ENCODE measurements around the gene AVPR2. TPM values are rescaled to one million over a fixed set of nuclear protein-coding genes. Genes with fewer than 3 reads are reported as not detected.

The AVPR2 gene
- total RNA-seq, 5 donors from 2014 or later (not counting 1 experiment from before 2014, with no cell fraction given): not detected

- no peak overlapping the region for H3K27ac Mint-ChIP-seq
- H3K27me3 Mint-ChIP-seq: peaks cover 26 to 29% of the 10 kb centered on the region in 2 donors
- peaks cover 4 to 17% (median 5%) of the 10 kb centered on the region in 3 donors for H3K4me1 Mint-ChIP-seq
- ChIA-PET POLR2A (no interaction called here), CTCF (no interaction called here)
- Histone ChIP-seq H3K36me3 (ENCODE audit: control insufficient read depth in 2 of 2, extremely low read depth in 1 of 2, insufficient read depth in 1 of 2, low read length in 1 of 2) (no peaks in the 10 kb centered on the region), H3K27me3 (replicated peaks in 1 of 2; ENCODE audit: control insufficient read depth in 2 of 2, extremely low read depth in 1 of 2, insufficient read depth in 2 of 2, low read length in 1 of 2) (peaks cover 0 to 77% of the 10 kb centered on the region in 2 experiments), H3K9me3 (no peaks in the 10 kb centered on the region), H3K4me1 (ENCODE audit: control insufficient read depth in 1 of 2, extremely low read depth in 1 of 2, insufficient read depth in 2 of 2, low read length in 2 of 2) (peaks cover 0 to 26% of the 10 kb centered on the region in 2 experiments), H3K27ac (ENCODE audit: low read length) (no peak overlapping the region), H3K4me3 (ENCODE audit: control insufficient read depth in 1 of 2, extremely low read depth in 1 of 2, low read length in 1 of 2) (no peak overlapping the region)
- DNase-seq: no peak
- H3K4me3 Mint-ChIP-seq: peak overlapping the region in 1 of 3 donors; percentile 54
- no peaks in the 10 kb centered on the region for H3K36me3 Mint-ChIP-seq
- no peaks in the 10 kb centered on the region for H3K9me3 Mint-ChIP-seq
- ATAC-seq (replicated peaks in 1 of 4): no peak
- WGBS (ENCODE audit: insufficient coverage): 33% methylated on average over 2 of the region's 13 CpGs
Observed at GRCh38 chrX:153884136-153884535, 20.3 kb upstream of the AVPR2 start.

DNA sequence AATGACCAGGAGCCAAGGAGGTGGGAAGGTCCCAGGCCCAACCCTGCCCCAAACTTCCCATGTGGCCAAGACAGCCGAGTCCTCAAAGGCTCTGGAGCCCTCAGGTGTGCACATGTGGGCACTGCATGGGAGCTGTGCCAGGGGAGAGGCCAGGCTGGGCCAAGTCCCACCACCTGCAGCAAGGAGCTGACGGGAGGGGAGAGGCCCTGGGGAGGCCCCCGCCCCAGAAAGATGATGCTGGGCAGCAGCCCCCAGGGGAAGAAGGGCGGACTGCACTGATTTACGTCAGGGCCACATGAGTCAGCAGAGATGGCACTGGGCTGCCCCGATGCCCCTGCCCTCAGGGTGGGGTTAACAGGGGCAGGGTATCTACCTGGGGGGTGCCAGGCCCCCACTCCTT lies 19.9 kb upstream of the AVPR2 start:
- ChIA-PET CTCF (no interaction called here), POLR2A (no interaction called here)
- Histone ChIP-seq H3K27ac (ENCODE audit: low read length) (no peak overlapping the region), H3K4me1 (ENCODE audit: control insufficient read depth in 1 of 2, extremely low read depth in 1 of 2, insufficient read depth in 2 of 2, low read length in 2 of 2) (peaks cover 0 to 22% of the 10 kb centered on the region in 2 experiments), H3K27me3 (replicated peaks in 1 of 2; ENCODE audit: control insufficient read depth in 2 of 2, extremely low read depth in 1 of 2, insufficient read depth in 2 of 2, low read length in 1 of 2) (peaks cover 0 to 72% of the 10 kb centered on the region in 2 experiments), H3K36me3 (ENCODE audit: control insufficient read depth in 2 of 2, extremely low read depth in 1 of 2, insufficient read depth in 1 of 2, low read length in 1 of 2) (no peaks in the 10 kb centered on the region), H3K9me3 (no peaks in the 10 kb centered on the region), H3K4me3 (ENCODE audit: control insufficient read depth in 1 of 2, extremely low read depth in 1 of 2, low read length in 1 of 2) (no peak overlapping the region)
- WGBS (ENCODE audit: insufficient coverage): 56% methylated on average over 3 of the region's 6 CpGs
- Mint-ChIP-seq H3K27ac (no peak overlapping the region), H3K9me3 (no peaks in the 10 kb centered on the region), H3K4me3 (peak overlapping the region in 1 of 3 donors; percentile 54), H3K4me1 (peaks cover 0 to 13% (median 3%) of the 10 kb centered on the region in 3 donors), H3K27me3 (peaks cover 23 to 28% of the 10 kb centered on the region in 2 donors), H3K36me3 (no peaks in the 10 kb centered on the region)
- DNase-seq: no peak
- no peak for ATAC-seq (replicated peaks in 1 of 4)

GRCh38 chrX:153885208-153885787 lies 19.2 kb upstream of the AVPR2 start:
- DNase-seq (no peak), ATAC-seq (replicated peaks in 1 of 4) (peak in 3 of 4 experiments; percentile 36 to 57 (median 38))
- Mint-ChIP-seq H3K36me3 (no peaks in the 10 kb centered on the region), H3K27me3 (peaks cover 23 to 26% of the 10 kb centered on the region in 2 donors), H3K27ac (no peak overlapping the region), H3K4me3 (peak overlapping the region; percentile 21 to 54 (median 53)), H3K4me1 (peaks cover 0 to 13% (median 3%) of the 10 kb centered on the region in 3 donors), H3K9me3 (no peaks in the 10 kb centered on the region)
- ChIA-PET POLR2A (no interaction called here), CTCF (no interaction called here)
- peak overlapping the region in 1 of 2 donors; percentile 19 for H3K4me3 ChIP-seq (ENCODE audit: control insufficient read depth in 1 of 2, extremely low read depth in 1 of 2, low read length in 1 of 2)
- WGBS (ENCODE audit: insufficient coverage): 0% methylated on average over 8 of the region's 32 CpGs
- no peaks in the 10 kb centered on the region for H3K9me3 ChIP-seq
- H3K4me1 ChIP-seq (ENCODE audit: control insufficient read depth in 1 of 2, extremely low read depth in 1 of 2, insufficient read depth in 2 of 2, low read length in 2 of 2): peaks cover 0 to 22% of the 10 kb centered on the region in 2 experiments
- H3K36me3 ChIP-seq (ENCODE audit: control insufficient read depth in 2 of 2, extremely low read depth in 1 of 2, insufficient read depth in 1 of 2, low read length in 1 of 2): no peaks in the 10 kb centered on the region
- peaks cover 0 to 65% of the 10 kb centered on the region in 2 experiments for H3K27me3 ChIP-seq (replicated peaks in 1 of 2; ENCODE audit: control insufficient read depth in 2 of 2, extremely low read depth in 1 of 2, insufficient read depth in 2 of 2, low read length in 1 of 2)
- H3K27ac ChIP-seq (ENCODE audit: low read length): no peak overlapping the region

DNA sequence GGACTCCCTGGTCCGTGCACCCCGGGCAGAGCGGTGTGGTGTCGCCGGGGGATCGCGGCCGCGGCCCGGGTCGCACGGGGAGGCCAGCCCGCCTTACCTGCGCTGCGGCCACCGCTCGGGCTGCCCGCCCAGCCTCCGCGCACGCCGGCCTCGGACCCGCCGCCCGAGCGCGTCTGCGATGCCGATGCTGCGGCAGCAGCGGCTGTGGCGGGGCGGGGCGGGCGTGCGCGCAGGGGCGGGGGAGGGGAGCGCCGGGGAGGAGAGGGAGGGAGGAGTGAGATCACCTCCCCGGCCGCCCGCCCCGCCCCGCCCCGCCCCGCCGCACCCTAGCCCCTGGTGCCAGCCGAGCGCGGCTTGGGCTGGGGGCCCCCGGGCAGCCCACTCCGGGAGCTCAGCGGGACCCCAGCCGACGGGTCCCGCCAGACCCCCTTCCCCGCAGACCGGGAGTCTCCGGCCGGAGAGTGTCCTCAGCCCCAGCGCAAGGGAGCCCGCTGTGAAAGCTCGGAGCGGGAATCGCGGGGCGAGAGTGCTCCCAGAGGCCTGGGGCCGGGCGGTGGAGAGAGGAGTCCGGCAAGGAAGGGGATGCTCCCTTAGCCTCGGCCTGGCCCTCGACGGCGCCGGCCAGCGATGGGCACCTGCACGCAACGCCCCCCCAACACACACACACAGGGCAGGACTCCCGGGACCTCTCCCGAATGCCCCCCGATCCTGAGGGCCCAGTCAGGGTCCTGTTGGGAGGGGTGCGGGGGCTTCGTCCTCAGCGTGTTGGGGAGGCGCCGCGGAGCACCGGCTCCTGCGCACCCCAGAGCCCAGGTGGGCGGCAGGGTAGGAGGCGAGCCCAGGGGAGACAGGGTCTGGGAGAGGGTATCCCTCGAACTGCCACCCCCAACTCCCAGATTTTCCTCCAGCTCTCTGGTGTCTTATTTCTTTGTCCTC lies 18.2 kb upstream of the AVPR2 start, which contains the start of gene L1CAM:
L1CAM (minus strand) TSS at position 206 of the 936 bp plus-strand sequence. CDS start 10,337 bp downstream, outside the sequence.
- no peak within 1 kb of the TSS for H3K27ac Mint-ChIP-seq
- peak in 6 of 35 experiments; percentile 15 to 44 (median 24) for DNase-seq
- peaks cover 23 to 26% of the 10 kb centered on the region in 2 donors for H3K27me3 Mint-ChIP-seq
- ChIA-PET CTCF (no interaction called here), POLR2A (no interaction called here)
- no peaks in the 10 kb centered on the region for H3K9me3 Mint-ChIP-seq
- 0% methylated on average over 17 of the region's 94 CpGs for WGBS (ENCODE audit: insufficient coverage)
- Histone ChIP-seq H3K9me3 (no peaks in the 10 kb centered on the region), H3K36me3 (ENCODE audit: control insufficient read depth in 2 of 2, extremely low read depth in 1 of 2, insufficient read depth in 1 of 2, low read length in 1 of 2) (no peaks in the 10 kb centered on the region), H3K27ac (ENCODE audit: low read length) (no peak within 1 kb of the TSS), H3K4me1 (ENCODE audit: control insufficient read depth in 1 of 2, extremely low read depth in 1 of 2, insufficient read depth in 2 of 2, low read length in 2 of 2) (peaks cover 0 to 22% of the 10 kb centered on the region in 2 experiments), H3K4me3 (ENCODE audit: control insufficient read depth in 1 of 2, extremely low read depth in 1 of 2, low read length in 1 of 2) (peak within 1 kb of the TSS in 1 of 2 donors; percentile 19), H3K27me3 (replicated peaks in 1 of 2; ENCODE audit: control insufficient read depth in 2 of 2, extremely low read depth in 1 of 2, insufficient read depth in 2 of 2, low read length in 1 of 2) (peaks cover 0 to 58% of the 10 kb centered on the region in 2 experiments)
- H3K36me3 Mint-ChIP-seq: no peaks in the 10 kb centered on the region
- ATAC-seq (replicated peaks in 1 of 4): peak; percentile 28 to 67 (median 53)
- peak within 1 kb of the TSS; percentile 21 to 54 (median 53) for H3K4me3 Mint-ChIP-seq
- peaks cover 0 to 13% (median 3%) of the 10 kb centered on the region in 3 donors for H3K4me1 Mint-ChIP-seq

- no peak overlapping the region for H3K4me3 ChIP-seq (ENCODE audit: control insufficient read depth in 1 of 2, extremely low read depth in 1 of 2, low read length in 1 of 2)
- Mint-ChIP-seq H3K27me3 (peaks cover 24 to 26% of the 10 kb centered on the region in 2 donors), H3K4me3 (peak overlapping the region in 1 of 3 donors; percentile 45), H3K36me3 (no peaks in the 10 kb centered on the region), H3K27ac (no peak overlapping the region), H3K9me3 (no peaks in the 10 kb centered on the region), H3K4me1 (peaks cover 0 to 13% (median 3%) of the 10 kb centered on the region in 3 donors)
- no peaks in the 10 kb centered on the region for H3K36me3 ChIP-seq (ENCODE audit: control insufficient read depth in 2 of 2, extremely low read depth in 1 of 2, insufficient read depth in 1 of 2, low read length in 1 of 2)
- ChIA-PET CTCF (no interaction called here), POLR2A (no interaction called here)
- H3K27me3 ChIP-seq (replicated peaks in 1 of 2; ENCODE audit: control insufficient read depth in 2 of 2, extremely low read depth in 1 of 2, insufficient read depth in 2 of 2, low read length in 1 of 2): peaks cover 0 to 51% of the 10 kb centered on the region in 2 experiments
- no peak overlapping the region for H3K27ac ChIP-seq (ENCODE audit: low read length)
- H3K9me3 ChIP-seq: no peaks in the 10 kb centered on the region
- WGBS (ENCODE audit: insufficient coverage): no CpG with 5 or more reads among the region's 13 CpGs
- DNase-seq (no peak), ATAC-seq (replicated peaks in 1 of 4) (no peak)
- peaks cover 0 to 22% of the 10 kb centered on the region in 2 experiments for H3K4me1 ChIP-seq (ENCODE audit: control insufficient read depth in 1 of 2, extremely low read depth in 1 of 2, insufficient read depth in 2 of 2, low read length in 2 of 2)
Observed at GRCh38 chrX:153886915-153887314, 17.6 kb upstream of the AVPR2 start.

- WGBS (ENCODE audit: insufficient coverage): 67% methylated on average over 5 of the region's 8 CpGs
- peaks cover 23 to 25% of the 10 kb centered on the region in 2 donors for H3K27me3 Mint-ChIP-seq
- ATAC-seq (replicated peaks in 1 of 4) (no peak), DNase-seq (no peak)
- Histone ChIP-seq H3K4me1 (ENCODE audit: control insufficient read depth in 1 of 2, extremely low read depth in 1 of 2, insufficient read depth in 2 of 2, low read length in 2 of 2) (peaks cover 0 to 22% of the 10 kb centered on the region in 2 experiments), H3K36me3 (ENCODE audit: control insufficient read depth in 2 of 2, extremely low read depth in 1 of 2, insufficient read depth in 1 of 2, low read length in 1 of 2) (no peaks in the 10 kb centered on the region), H3K27me3 (replicated peaks in 1 of 2; ENCODE audit: control insufficient read depth in 2 of 2, extremely low read depth in 1 of 2, insufficient read depth in 2 of 2, low read length in 1 of 2) (peaks cover 0 to 48% of the 10 kb centered on the region in 2 experiments), H3K4me3 (ENCODE audit: control insufficient read depth in 1 of 2, extremely low read depth in 1 of 2, low read length in 1 of 2) (no peak overlapping the region), H3K27ac (ENCODE audit: low read length) (no peak overlapping the region), H3K9me3 (no peaks in the 10 kb centered on the region)
- ChIA-PET POLR2A (no interaction called here), CTCF (no interaction called here)
- peak overlapping the region in 1 of 3 donors; percentile 45 for H3K4me3 Mint-ChIP-seq
- no peak overlapping the region for H3K27ac Mint-ChIP-seq
- H3K36me3 Mint-ChIP-seq: no peaks in the 10 kb centered on the region
- no peaks in the 10 kb centered on the region for H3K9me3 Mint-ChIP-seq
- H3K4me1 Mint-ChIP-seq: peaks cover 0 to 12% (median 3%) of the 10 kb centered on the region in 3 donors
Observed at GRCh38 chrX:153887385-153887784, 17.1 kb upstream of the AVPR2 start.
